Memory B cell (primary cell): Measurements from ENCODE around the gene TM7SF2.
A peak's percentile ranks its signal among the peaks of the same experiment; 100 is the strongest.

Experiments used
- ATAC-seq: fragments of 150-1000 bp; cut with Tn5 transposase; 2 replicates; pipeline ENCODE4 v1.10.0; 2021; ENCODE audit warnings: low read depth, mild to moderate bottlenecking, moderate library complexity
- DNase-seq, 2 donors: peaks; one replicate each; pipeline ENCODE4 v3.0.0; 2022; ENCODE audit warnings: low spot score in 2 of 2
- H3K27ac Mint-ChIP-seq: one replicate; pipeline ENCODE4 v1.8.0; 2022; ENCODE audit warnings: mild to moderate bottlenecking, moderate library complexity, mixed read lengths
- H3K27me3 Mint-ChIP-seq: one replicate; pipeline ENCODE4 v1.8.0; 2022; ENCODE audit warnings: mixed read lengths
- H3K36me3 Mint-ChIP-seq: one replicate; pipeline ENCODE4 v1.8.0; 2022; ENCODE audit warnings: mild to moderate bottlenecking, mixed read lengths
- H3K4me1 Mint-ChIP-seq: one replicate; pipeline ENCODE4 v1.8.0; 2022; ENCODE audit warnings: mixed read lengths
- H3K4me3 Mint-ChIP-seq: one replicate; pipeline ENCODE4 v1.8.0; 2022; ENCODE audit warnings: mild to moderate bottlenecking, moderate library complexity, mixed read lengths
- H3K9me3 Mint-ChIP-seq: one replicate; pipeline ENCODE4 v1.8.0; 2022; ENCODE audit warnings: mixed read lengths

The TM7SF2 gene

GRCh38 chr11:65125197-65126056 is 13.8 kb downstream of the TM7SF2 start:
- DNase-seq (no peak), ATAC-seq (no peak)
- H3K36me3 Mint-ChIP-seq = peaks cover 24% of the 10 kb centered on the region
- H3K27ac Mint-ChIP-seq = no peak overlapping the region
- H3K4me1 Mint-ChIP-seq = peaks cover 30% of the 10 kb centered on the region
- H3K4me3 Mint-ChIP-seq = no peak overlapping the region
- no peaks in the 10 kb centered on the region for H3K27me3 Mint-ChIP-seq
- H3K9me3 Mint-ChIP-seq = no peaks in the 10 kb centered on the region

- Mint-ChIP-seq H3K4me3 (no peak overlapping the region), H3K9me3 (no peaks in the 10 kb centered on the region), H3K4me1 (peaks cover 36% of the 10 kb centered on the region), H3K36me3 (peaks cover 24% of the 10 kb centered on the region), H3K27me3 (no peaks in the 10 kb centered on the region), H3K27ac (no peak overlapping the region)
- ATAC-seq (no peak), DNase-seq (no peak)
These were observed 15.1 kb downstream of the TM7SF2 start for GRCh38 chr11:65126624-65127274.

- Mint-ChIP-seq H3K36me3 (peaks cover 24% of the 10 kb centered on the region), H3K9me3 (no peaks in the 10 kb centered on the region), H3K4me3 (no peak overlapping the region), H3K4me1 (peaks cover 37% of the 10 kb centered on the region), H3K27me3 (no peaks in the 10 kb centered on the region), H3K27ac (no peak overlapping the region)
- DNase-seq (no peak), ATAC-seq (no peak)
These were observed 16.0 kb downstream of the TM7SF2 start for GRCh38 chr11:65127473-65128181.

- no peak for DNase-seq
- H3K9me3 Mint-ChIP-seq = no peaks in the 10 kb centered on the region
- no peaks in the 10 kb centered on the region for H3K27me3 Mint-ChIP-seq
- H3K4me1 Mint-ChIP-seq = peaks cover 41% of the 10 kb centered on the region
- no peak overlapping the region for H3K4me3 Mint-ChIP-seq
- peaks cover 30% of the 10 kb centered on the region for H3K36me3 Mint-ChIP-seq
- H3K27ac Mint-ChIP-seq = no peak overlapping the region
- ATAC-seq = no peak
These were observed 16.8 kb downstream of the TM7SF2 start for GRCh38 chr11:65128182-65129145.

DNA sequence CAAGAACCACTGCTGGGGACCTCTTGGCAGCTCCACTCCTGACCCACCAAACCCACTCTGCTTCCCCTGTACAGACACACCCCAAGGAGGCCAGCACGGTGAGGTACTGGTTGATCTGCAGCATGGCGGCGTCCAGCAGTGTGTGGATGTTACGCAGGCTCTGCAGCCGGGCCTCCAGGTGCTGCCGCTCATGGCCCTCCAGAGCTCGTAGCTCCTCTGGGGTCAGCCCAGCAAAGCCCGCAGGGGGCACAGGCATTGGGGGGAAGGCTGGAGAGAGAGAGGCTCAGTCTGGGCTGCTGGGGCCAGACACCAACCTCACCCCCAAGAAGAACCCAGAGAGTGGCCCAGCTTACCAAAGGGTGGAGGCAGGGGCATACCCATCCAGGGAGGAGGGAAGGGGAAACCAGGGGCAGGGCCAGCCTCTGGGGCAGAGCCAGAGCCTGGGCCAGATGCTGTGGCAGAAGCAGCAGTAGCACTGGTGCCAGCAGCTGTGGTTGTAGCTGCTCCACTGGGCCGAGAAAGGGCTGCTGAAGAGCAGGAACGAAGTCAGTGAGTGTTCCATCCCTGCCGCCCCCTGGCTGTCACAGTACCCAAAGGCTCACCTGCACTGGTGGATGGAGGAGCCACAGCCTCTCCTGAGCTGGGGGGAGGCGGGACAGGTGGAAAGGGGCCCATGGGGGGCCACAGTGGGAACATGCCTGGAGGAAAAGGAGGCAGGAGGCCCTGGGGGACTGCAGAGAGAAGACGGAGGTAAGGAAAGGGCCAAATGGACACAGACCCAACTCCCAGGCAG is 18.2 kb downstream of the TM7SF2 start:
- Mint-ChIP-seq H3K27ac (peak overlapping the region; percentile 78), H3K4me3 (peak overlapping the region; percentile 100), H3K36me3 (peaks cover 33% of the 10 kb centered on the region), H3K27me3 (no peaks in the 10 kb centered on the region), H3K4me1 (peaks cover 44% of the 10 kb centered on the region), H3K9me3 (no peaks in the 10 kb centered on the region)
- ATAC-seq = peak; percentile 6
- DNase-seq = peak in 1 of 2 donors; percentile 37

DNA sequence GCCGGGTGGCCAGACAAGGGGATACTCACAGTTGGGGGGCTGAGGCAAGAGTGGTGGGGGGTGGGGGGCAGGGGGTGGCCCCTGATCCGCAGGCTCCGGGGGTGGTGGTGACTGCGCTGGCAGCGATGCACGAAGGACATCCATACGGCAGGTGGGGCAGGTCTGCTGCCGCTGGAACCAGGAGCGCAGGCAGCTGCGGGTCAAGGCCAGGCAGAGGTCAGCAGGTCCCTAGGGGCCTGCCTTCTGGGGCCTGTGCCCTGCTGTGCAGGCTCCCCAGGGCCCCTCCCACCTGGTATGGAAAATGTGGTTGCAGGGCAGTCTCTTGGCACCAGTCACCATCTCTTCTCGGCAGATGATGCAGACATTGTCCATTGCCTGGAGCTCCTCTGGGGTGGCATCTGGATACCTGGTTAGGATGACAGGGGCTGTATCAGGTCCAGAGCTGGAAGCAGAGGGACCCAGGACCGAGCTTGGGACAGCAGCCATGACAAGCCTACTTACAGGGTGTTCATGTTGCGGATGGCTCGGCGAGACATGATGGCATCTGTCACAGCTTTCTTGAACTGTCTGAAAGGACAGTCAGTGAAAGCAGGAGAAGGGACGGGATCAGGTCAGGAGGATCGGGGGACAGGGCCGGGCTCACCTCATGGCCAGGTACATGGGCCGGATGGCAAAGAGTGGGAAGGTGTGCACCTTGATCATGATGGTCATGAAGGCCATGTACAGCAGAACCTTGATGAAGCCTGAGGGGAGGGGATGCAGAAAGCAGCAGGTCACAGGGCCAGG is 19.2 kb downstream of the TM7SF2 start:
- Mint-ChIP-seq H3K27me3 (no peaks in the 10 kb centered on the region), H3K4me3 (peak overlapping the region; percentile 100), H3K4me1 (peaks cover 49% of the 10 kb centered on the region), H3K27ac (peak overlapping the region; percentile 78), H3K36me3 (peaks cover 30% of the 10 kb centered on the region), H3K9me3 (no peaks in the 10 kb centered on the region)
- DNase-seq (no peak), ATAC-seq (no peak)

DNA sequence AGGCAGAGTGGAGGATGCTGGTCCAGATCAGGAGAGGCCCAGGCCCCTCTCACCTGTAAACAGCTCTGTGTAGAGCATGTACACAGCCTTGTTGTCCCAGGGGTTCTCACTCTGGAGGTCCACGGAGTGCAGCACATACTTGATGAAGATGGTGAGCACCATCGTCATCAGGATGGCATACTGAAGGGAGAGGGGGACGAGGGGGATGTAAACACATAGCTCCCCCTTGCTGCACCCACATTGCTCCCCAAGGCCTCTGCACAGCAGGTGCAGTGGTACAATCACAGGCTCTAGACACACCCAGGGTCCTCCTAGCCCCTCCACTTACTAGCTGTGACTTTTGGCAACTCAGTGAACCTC is 19.7 kb downstream of the TM7SF2 start:
- Mint-ChIP-seq H3K4me3 (peak overlapping the region; percentile 100), H3K9me3 (no peaks in the 10 kb centered on the region), H3K27ac (peak overlapping the region; percentile 78), H3K27me3 (no peaks in the 10 kb centered on the region), H3K4me1 (peaks cover 55% of the 10 kb centered on the region), H3K36me3 (peaks cover 29% of the 10 kb centered on the region)
- no peak for ATAC-seq
- DNase-seq = no peak

DNA sequence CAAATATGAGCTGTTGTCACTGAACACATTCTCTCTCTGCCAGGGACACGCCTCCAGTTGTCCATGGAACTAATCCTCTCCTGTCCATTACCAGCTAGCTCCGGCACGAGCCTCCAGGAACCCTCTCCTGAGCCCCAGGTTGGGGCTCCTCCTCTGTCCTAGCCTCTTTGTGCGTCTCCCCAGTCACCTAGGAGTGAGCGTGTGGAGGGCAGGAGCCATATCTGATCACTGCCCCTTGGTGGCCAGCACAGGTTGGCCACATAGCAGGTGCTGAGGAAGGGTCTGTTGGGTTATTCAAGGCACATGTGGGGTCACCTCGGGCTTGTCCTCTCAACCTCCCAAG is 20.2 kb downstream of the TM7SF2 start:
- H3K27ac Mint-ChIP-seq = peak overlapping the region; percentile 100
- H3K9me3 Mint-ChIP-seq = no peaks in the 10 kb centered on the region
- H3K4me1 Mint-ChIP-seq = peaks cover 53% of the 10 kb centered on the region
- ATAC-seq = no peak
- H3K36me3 Mint-ChIP-seq = peaks cover 25% of the 10 kb centered on the region
- peak overlapping the region; percentile 100 for H3K4me3 Mint-ChIP-seq
- DNase-seq = no peak
- no peaks in the 10 kb centered on the region for H3K27me3 Mint-ChIP-seq

DNA sequence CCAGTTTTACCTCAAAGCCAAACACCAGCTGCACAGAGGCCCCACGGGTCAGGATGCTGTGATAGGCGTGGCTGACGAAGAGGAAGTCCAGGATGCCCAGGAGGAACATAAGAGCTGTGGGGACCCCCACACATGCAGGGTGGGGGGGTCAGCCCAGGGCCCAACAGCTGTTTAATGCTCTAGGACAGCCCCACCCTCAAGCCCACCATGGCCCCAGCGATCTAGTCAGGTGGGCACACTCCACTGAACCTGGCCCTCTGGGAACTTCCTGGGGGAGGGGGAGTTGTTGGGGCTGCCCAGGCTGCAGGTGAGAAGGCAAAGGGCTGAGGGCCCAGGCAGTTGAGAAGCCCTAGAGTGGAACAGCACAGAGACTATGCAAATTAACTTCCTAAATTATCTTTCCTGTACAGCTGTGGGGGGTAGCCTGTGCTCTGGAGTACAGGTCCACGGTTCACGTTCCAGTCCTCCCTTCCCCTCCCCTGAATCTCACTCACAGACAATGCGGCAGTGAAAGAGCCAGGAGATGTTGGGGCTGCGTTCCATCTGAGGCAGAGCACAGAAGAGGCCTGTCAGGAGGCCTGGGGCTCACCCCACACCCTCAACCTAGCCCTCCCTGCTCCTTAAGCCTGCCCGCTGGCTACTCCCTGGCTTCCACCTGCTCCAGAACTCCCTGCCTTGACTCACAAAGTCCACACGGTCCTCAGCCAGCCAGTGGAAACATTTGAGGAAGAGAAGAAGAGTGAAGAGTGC is 20.7 kb downstream of the TM7SF2 start:
- peak overlapping the region; percentile 100 for H3K4me3 Mint-ChIP-seq
- peak overlapping the region; percentile 100 for H3K27ac Mint-ChIP-seq
- peaks cover 52% of the 10 kb centered on the region for H3K4me1 Mint-ChIP-seq
- ATAC-seq = peak; percentile 55
- no peaks in the 10 kb centered on the region for H3K9me3 Mint-ChIP-seq
- peak; percentile 54 to 59 for DNase-seq
- H3K27me3 Mint-ChIP-seq = no peaks in the 10 kb centered on the region
- H3K36me3 Mint-ChIP-seq = peaks cover 23% of the 10 kb centered on the region

- H3K36me3 Mint-ChIP-seq = peaks cover 23% of the 10 kb centered on the region
These were observed 21.5 kb downstream of the TM7SF2 start for GRCh38 chr11:65132988-65133700.

GRCh38 chr11:65133724-65134123 is 22.1 kb downstream of the TM7SF2 start:
- peaks cover 23% of the 10 kb centered on the region for H3K36me3 Mint-ChIP-seq
- peak overlapping the region; percentile 100 for H3K4me3 Mint-ChIP-seq
- no peak for DNase-seq
- peaks cover 51% of the 10 kb centered on the region for H3K4me1 Mint-ChIP-seq
- no peak for ATAC-seq
- H3K9me3 Mint-ChIP-seq = no peaks in the 10 kb centered on the region
- peak overlapping the region; percentile 100 for H3K27ac Mint-ChIP-seq
- H3K27me3 Mint-ChIP-seq = no peaks in the 10 kb centered on the region

More at GRCh38 chr11:65132988-65133700, 21.5 kb downstream of the TM7SF2 start:
- DNase-seq (peak; percentile 47 to 55), ATAC-seq (peak; percentile 8)
- H3K4me1 Mint-ChIP-seq = peaks cover 51% of the 10 kb centered on the region
- H3K4me3 Mint-ChIP-seq = peak overlapping the region; percentile 100
- H3K27ac Mint-ChIP-seq = peak overlapping the region; percentile 100
- no peaks in the 10 kb centered on the region for H3K27me3 Mint-ChIP-seq
- H3K9me3 Mint-ChIP-seq = no peaks in the 10 kb centered on the region
